NCI-H446 treated with DMSO at 0.1 percent for 48 hours (cell line): ENCODE measurements around the gene CPM.

Experiments used
- DNase-seq: peaks from one replicate; lab custom pipeline; 2025; lab: John Stamatoyannopoulos, UW

Gene CPM

DNA sequence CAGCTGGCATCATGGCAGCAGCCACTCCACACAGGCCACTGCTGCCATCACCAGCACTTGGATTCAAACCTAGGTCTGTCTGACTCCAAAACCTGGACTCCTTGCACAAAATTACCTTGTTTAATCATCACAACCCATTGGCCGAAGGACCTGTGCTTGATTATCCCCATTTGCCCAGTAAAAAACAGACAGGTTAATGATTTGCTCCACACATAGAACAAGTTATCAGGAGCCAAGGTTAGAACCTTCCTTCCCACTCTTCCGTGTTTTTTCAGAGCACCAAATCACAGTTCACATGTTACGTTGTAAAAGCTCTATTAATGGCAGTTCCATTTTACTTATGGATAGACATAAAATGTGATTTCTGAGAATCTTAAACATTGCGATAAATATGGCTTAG, 23.5 kb upstream of the CPM start:
- DNase-seq, result no peak

GRCh38 chr12:68954811-68955210, 21.8 kb upstream of the CPM start:
- no peak for DNase-seq

DNA sequence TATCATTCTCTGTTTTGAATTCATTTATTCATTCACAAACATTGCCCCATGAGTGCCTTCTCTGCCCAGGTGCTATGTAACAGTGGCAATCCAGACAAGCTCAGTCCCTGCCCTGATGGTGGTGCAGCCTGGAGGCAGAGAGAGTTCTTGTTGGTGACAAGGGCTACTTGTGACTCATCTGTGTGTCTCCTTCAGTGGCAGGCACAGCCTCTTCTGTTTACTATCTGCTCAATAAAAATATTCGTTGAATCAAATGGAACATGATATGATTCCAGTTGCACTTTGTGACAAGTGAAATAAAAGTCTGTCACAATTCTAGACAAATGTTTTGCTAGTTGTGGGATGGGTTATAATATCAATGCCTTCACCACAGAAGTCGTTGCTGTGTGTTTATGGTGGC, 20.6 kb upstream of the CPM start:
- DNase-seq, result no peak

- DNase-seq, result no peak
Measured at GRCh38 chr12:68951652-68952051, 18.7 kb upstream of the CPM start.

DNA sequence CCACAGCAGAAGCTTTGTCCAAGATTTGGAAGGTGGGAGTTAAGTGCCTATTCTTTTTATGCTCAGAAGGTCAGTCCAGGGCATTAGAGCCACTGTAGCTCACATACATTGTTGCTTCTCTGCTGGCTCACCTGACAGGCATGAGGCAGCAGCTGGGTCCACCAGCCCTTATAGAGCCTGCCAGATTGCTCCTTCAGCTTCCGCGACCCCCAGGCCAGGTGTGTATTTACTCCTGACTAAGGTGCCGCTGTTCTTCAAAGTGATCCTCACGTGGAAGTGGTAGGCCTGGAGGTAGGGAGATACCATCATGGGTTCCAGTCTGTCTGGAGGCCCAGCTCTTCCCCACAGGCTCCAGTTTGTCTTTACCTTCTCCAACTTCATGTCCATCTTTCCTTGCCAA, 17.5 kb upstream of the CPM start:
- DNase-seq, result no peak

DNA sequence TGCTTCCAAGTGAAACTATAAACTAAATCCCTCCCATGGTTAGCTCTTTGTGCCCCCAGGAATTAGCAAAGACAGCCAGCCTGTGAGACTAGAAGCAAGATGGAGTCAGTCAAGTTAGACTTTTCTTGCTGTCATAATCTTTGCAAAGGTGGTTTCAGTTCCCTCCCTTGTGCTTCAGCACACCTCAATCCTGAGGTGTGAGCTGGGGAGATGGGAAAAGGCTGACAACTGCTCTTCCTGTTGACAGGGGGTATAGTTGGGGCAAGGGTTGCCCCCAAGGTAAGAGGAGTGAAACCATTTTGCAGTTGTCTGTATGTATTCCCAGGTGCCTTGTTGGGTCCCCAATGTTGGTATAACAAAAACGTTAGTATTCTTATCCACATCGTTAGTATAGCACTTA, 12.3 kb upstream of the CPM start:
- DNase-seq, result no peak

DNA sequence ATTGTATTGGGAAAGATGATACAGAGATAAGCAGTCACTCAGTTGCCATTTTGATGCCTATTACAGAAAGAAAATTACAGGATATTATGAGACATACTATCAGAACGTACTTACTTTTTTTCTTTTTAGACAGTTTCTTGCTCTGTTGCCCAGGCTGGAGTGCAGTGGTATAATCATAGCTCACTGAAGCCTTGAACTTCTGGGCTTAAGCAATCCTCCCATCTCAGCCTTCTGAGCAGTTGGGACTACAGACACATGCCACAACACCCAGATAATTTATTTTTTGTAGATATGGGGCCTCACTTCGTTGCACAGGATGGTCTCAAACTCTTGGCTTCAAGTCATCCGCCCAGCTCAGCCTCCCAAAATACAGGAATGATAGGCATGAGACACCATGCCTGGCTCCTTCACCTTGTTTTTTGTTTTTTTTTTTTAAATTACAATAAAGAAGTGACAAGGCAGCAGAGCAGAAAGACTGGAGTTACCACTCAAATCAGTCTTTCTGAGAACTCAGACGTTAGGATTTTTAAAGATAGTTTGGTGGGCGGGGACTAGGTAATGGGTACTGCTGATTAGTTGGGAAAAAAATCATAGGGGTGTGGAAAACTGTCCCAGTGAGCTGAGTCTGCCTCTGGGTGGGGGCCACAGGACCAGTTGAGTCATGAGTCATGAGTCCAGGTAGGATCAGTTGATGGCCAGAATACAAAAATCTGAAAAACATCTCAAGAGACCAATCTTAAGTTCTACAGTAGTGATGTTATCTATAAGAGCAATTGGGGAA, 11.5 kb upstream of the CPM start:
- DNase-seq, result no peak

DNA sequence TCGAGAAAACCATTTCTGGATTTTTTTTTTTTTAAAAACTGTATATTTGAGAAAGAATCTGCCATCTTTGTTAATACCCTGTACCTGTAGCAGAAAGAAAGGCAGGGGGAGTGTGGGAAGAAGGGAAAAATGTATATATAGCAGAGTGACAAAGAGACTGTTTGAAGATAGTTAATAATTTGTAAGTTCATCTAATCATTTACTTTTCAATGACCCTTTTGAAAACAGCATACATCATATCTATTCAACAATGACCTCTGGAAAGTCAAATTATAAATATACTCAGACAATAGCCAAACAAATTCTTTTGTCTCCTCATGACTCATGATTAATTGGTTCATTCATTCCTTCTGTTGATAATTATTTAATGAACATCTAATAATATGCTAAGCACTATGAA, 10.9 kb upstream of the CPM start:
- no peak for DNase-seq

DNA sequence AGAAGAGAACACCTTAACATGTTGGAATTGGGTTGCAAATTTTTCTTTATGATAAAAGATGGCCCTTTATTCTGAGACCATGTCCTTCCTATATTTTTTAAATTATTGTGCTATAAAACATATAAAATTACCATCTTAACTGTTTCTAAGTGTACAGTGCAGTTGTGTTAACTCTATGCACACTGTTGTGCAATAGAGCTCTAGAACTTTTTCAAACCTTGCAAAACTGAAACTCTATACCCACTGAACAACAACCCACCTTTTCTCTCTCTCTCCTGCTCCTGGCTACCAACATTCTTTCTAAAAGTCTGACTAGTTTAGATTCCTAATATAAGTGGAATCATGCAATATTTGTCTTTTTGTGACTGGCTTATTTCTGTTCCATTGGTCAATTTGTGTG, 7.8 kb upstream of the CPM start:
- no peak for DNase-seq

- no peak for DNase-seq
Measured at GRCh38 chr12:68939505-68939904, 6.5 kb upstream of the CPM start.

GRCh38 chr12:68934392-68934791, 1.4 kb upstream of the CPM start:
- no peak for DNase-seq

- DNase-seq, result no peak
Measured at GRCh38 chr12:68932128-68932960, 627 bp downstream of the CPM start.

GRCh38 chr12:68930178-68930577, 2.8 kb downstream of the CPM start:
- no peak for DNase-seq

GRCh38 chr12:68924546-68924945, 8.4 kb downstream of the CPM start:
- DNase-seq, result no peak

DNA sequence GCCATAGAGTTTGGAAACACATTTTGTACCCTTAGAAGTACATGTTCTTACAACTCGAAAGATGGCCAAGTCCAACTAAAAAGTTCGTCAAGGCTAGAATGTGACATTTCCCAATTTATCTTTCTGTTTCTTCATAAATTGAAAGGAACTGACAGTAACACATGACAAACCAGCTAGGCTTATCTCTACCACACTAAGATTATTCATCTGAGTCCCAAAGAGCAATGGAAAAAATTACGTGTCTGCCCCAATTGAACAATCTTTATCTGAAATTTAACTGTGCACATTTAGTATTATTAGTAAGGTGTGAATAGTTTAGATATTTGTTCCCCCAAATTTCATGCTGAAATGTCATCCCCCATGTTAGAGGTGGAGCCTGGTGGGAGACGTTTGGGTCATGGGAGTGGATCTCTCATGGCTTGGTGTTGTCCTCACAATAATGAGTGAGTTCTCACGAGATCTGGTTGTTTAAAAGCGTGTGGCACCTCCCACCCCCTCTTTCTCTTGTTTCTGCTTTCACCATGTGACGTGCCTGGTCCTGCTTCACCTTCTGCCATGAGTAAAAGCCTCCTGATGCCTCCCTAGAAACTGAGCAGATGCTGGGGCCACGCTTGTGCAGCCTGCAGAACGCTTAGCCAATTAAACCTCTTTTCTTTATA, 13.3 kb downstream of the CPM start:
- DNase-seq, result no peak

- no peak for DNase-seq
Measured at GRCh38 chr12:68918960-68919359, 14.0 kb downstream of the CPM start.

- no peak for DNase-seq
Measured at GRCh38 chr12:68915055-68915454, 17.9 kb downstream of the CPM start.

GRCh38 chr12:68913682-68914081, 19.3 kb downstream of the CPM start:
- DNase-seq, result no peak

GRCh38 chr12:68912916-68913315, 20.1 kb downstream of the CPM start:
- DNase-seq, result no peak

DNA sequence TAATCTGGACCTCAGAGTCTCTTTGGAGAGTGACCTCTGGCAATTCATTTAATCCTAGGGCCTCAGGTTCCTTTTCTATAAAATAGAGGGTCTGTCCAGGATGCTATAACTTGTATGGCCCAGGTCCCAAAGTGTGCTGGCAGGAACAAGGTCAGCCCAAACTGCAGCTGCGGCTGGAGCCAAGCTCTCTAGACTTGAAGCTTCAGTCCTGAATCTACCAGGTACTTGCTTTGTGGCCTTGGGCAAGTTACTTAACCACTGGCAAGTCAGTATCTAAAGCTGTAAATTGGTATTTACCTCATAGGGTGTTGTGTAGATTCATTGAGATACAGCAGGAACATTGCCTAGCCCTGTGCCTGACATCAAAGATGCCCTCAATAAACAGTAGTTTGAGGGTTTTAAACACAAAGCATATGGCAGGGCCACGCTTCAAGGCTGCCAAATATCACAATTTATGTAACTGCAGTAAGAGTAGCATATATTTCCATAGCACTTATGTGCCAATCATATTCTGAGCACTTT, 21.7 kb downstream of the CPM start:
- DNase-seq, result no peak

- DNase-seq, result no peak
Measured at GRCh38 chr12:68910128-68910527, 22.8 kb downstream of the CPM start.

DNA sequence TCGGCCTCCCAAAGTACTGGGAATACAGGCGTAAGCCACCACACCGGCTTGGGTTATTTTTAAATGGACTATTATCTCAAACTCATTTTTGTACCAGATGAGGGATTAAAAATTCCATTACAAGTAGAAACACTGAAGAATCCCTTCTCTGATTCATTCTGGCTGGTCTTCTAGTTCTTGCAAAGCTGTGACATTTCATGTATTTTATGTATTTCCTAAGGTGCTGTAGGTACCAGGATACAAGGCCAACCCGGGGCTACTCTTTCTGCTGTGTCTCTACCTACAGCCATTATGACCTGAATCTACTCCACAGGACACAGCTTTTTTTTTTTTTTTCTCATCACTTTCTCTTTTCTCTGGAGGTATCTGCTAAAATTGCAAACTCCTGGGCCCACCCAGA, 24.9 kb downstream of the CPM start:
- no peak for DNase-seq

DNA sequence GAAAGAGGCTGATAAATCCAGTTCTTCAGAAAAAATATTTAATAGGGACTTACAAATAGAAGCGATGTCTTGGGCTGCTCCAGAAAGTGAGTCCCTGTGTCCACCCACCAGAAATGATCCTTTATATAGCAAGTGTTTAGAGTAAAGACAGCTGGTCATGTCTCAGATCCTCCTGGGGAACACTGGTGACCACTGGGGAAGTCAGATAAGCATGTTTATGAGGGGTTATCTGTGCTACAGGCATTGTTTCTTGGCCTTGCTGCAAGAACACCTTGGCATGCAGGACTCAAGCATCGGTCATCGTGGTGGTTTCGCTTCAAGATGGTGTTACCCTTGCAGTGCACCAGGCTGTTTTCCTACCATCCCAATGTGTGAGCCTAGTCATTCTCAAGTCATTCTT, 27.2 kb downstream of the CPM start:
- no peak for DNase-seq
